Left lobe of liver (tissue), 2 donors: ENCODE measurements around the gene FAM83C. TPM values are rescaled to one million over a fixed set of nuclear protein-coding genes. Genes with fewer than 3 reads are reported as not detected.

Source experiments
- ATAC-seq: fragments of 200-7000 bp; cut with Tn5 transposase; one replicate; pipeline ENCODE4 v1.9.1; 2020; ENCODE audit warnings: mild to moderate bottlenecking, moderate library complexity
- DNase-seq: peaks from one replicate; pipeline ENCODE4 v3.0.0-alpha.2; 2020; ENCODE audit warnings: low spot score
- total RNA-seq: library from RNA; stranded (reverse); gene quantifications from one replicate; pipeline ENCODE4 v1.2.1, GENCODE V29; 2021
- donor health status: DM: no; HTN: no; CAD: no; lungs with moderate emphysema.
- donor health status: DM: no; HTN: yes; CAD: no.

The FAM83C gene
- total RNA-seq, 1 donor from 2014 or later, result not detected

GRCh38 chr20:35300469-35301262 is 8.4 kb upstream of the FAM83C start:
- no peak for DNase-seq
- ATAC-seq, result no peak

- ATAC-seq (no peak), DNase-seq (no peak)
Observed at GRCh38 chr20:35299780-35300179, 7.6 kb upstream of the FAM83C start.

DNA sequence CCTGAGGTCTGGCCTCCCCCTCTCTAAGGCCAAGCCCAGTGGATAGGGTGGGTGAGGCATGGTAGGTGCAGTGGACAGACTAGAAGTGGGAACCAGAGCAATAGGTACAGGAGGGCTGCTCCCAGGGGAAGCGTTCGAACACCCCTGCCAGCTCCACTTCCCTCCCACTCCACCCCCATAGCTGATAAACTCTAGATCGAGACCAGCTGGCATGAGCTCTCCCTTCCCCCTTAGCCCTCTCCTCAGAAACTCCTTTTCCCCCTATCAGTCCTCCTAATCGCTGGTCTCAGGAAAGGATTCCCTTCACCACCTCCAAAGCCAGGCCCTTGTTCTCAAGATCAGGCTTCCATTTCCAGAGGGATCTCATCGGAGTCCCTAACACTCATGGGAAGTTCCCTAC is 6.0 kb upstream of the FAM83C start:
- ATAC-seq (no peak), DNase-seq (no peak)

DNA sequence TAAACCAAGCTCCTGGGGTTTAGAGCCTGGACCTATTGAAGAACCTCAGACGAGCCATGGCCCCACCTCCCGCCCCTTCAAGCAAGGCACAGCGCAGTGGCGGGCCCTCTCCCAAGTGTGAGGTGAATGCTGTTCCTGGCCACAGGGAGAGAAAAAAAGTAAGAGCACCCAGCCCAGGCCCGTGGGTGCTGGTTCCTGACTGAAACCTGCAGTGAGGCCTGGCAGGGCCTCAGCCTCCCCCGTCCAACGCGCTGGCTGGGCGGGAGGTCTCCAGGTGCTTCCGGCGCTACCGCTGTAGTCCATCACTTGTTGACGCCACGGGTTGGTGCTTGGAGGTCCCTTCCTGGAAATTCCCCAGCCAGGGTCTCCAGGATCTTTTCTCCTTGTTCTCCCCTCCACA is 5.5 kb upstream of the FAM83C start:
- ATAC-seq, result no peak
- DNase-seq, result no peak

DNA sequence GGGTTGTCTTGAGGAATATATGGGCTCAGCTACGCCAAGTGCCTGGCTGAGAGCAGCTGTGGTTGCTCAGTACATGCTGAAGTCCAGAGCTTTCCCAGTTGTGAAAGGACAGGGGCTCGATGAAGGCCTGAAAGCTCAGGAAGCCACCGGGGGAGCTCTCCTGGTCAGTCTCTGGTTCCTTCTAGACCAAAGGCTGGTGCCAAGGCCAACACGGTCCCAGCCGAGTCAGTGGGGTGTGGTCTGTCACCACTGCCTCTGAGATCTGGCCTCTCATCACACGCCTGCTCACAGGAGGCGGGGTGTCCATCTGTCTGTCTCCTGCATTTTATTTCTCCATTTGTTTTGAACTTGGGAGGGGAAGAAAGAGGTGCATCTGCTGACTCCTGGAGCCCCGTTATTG is 4.9 kb upstream of the FAM83C start:
- no peak for ATAC-seq
- DNase-seq, result no peak

DNA sequence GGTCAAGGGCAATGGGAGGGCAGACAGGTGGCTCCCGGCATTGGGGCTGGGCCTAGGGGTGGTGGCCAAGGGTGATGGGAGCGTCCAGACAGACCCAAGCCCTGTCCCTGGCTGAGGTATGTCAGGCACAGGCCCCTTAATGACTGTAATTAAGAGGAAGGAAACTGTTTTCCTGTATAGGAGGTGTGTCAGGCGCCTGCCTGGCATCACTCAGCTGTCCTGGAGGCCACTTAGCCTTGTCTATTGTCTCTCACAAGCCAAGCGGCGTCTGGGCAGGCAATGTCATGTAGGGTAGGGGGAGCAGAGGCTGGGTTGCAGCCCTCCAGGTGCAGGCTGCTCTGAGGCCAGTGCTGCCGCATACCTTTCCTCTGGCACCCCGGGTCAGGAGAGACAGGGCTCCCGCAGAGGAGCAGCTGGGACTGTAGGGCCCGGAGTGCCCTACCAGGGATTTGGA is 3.9 kb upstream of the FAM83C start:
- ATAC-seq (no peak), DNase-seq (no peak)

DNA sequence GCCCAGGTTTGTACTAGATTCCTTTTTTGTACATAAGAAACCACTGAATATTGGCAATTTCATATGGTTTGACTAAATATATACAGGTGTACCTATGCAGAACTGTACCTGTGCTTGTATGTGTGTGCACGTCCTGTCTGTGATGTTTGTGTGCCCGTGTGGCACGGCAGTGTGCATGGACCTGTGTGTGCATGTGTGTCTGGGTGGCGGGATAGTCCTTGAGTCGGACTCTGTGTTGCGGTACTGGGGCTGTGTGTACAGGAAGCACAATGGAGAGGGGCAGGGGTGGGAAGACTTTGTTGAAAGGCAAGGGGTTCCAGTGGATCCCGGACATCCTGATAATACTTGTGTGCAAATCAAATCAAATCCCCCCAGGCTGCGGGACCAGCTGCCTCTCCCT is 3.4 kb upstream of the FAM83C start:
- ATAC-seq (no peak), DNase-seq (no peak)

DNA sequence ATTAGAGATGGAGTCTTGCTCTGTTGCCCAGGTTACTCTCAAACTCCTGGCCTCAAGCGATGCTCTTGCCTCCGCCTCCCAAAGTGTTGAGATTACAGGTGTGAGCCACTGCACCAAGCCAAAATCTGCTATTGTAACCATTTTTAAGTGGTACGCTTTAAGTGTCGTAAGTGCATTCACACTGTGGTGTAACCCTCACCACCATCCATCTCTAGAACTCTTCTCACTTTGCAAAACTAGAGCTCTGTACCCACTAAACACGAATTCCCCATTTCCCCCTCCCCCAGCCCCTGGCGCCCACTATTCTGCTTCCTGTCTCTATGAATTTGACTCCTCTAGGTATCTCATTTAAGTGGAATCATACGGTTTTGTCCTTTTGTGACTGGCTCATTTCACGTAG is 2.8 kb upstream of the FAM83C start:
- ATAC-seq, result no peak
- no peak for DNase-seq

DNA sequence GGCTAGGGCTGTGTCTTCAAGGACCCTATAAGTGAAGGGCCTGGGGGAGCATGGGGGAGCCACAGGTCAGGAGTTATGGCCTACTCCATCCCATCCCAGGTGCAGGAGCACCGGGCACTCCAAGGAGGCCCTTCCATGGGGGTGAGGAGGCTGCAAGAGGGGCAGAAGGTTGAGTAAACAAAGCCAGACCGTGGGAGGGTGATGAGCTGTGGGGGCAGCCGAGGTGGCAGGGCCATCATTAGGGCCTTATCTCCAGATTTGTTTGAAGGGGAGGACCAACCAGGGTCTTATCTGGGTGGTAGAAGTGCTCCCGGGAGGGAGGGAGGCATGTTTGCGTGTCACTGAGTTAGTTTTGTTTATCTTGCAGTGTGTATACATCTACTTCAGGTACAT is 2.1 kb upstream of the FAM83C start:
- DNase-seq, result no peak

DNA sequence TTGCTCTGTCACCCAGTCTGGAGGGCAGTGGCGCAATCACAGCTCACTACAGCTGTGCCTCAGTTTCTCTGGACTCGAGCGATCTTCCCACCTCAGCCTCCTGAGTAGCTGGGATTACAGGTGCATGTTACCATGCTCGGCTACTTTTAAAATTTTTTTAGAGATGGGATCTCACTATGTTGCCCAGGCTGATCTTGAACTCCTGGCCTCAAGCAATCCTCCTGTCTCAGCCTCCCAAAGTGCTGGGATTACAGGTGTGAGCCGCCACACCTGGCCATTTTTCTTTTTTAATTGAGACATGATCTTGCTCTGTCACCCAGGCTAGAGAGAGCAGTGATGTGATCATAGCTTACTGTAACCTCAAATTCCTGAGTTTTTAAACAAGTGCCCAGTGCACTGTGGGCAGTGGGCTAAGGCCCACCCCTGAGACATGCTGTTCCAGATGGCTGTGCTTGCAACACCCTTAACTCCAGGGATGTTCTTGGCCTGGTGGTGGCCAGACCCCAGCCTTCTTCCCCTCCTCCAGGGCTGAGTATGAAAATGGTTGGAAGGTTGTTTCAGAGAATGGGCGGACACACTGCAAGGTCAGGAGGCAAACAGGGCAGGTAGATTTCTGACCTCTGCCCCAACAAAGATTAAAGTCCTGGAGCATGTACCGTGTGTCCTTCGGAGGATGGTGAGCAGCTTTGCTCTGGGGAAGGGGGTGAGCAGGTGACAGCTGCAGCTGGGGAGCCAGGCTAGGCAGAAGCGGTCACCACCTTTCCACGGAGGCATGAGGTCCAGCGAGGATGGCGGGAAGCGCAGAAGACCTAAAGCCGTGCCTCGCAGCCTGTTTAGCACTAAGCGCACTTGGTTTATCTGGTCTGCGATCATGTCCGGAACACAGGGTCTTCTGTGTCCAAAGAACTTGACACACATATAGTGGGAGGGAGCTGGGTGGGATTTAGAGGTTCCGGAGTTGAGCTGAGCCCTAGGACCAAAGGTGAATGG is 1.4 kb upstream of the FAM83C start:
- no peak for DNase-seq
- no peak for ATAC-seq

More for the DNA sequence above, 2.1 kb upstream of the FAM83C start:
- no peak for ATAC-seq

GRCh38 chr20:35292504-35293285 is 470 bp upstream of the FAM83C start:
- ATAC-seq (no peak), DNase-seq (no peak)

DNA sequence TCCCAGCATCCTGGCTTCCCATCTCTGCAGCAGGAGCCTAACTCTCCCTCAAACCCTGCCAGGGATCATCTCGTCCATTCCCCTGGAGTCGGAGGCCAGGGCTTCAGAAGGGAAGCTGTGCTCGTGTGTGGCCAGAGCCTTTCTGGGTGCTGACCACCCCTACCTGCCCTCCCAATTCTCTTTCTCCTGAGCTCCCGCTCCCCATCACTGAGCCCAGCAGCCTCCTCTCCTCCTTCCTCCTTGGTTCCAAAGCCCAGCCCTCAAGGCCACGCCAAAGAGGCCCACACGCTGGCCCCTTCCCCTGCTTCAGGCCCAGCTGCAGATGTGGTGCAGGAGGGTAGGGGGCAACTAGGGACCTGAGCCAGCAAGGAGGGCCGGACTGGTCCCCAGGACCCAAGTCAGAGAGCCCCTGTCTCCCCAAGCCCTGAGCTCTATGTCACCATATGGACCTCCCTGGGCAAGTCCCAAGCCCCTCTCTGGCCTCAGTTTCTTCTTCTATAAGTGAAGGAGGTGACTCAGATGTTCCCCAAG is 1.3 kb downstream of the FAM83C start:
- no peak for ATAC-seq
- DNase-seq, result no peak

DNA sequence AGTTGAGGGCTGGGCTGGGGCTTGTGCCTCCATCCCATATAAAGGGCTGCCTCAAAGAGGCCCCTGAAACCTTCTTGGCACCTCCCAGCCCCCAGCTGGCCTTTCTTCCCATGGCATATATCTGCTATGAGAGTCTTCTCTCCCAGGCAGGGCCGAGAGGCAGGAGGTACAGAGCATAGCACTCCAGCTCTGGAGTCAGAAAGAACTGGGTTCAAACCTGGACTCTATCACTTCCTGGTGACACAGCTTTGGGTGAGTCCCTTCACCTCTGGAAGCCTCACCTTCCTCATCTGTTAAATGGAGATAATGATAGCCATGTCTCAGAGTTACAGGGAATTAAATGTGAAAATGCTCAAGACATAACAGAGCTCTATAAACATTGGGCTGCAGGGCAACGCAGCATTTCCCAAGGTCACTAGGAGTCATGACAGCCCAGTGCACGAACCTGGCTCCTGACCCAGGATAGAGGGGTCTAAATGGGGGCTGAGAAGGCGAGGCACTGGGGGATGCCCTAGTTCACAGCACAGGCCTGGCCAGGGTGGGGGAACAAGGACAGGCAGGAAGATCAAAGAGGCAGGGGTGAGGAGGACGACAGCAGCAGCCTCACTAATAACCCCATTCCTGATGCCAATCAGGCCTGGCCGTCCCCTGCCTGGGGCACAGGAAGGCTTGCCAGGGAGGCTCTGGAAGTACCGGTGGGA is 1.9 kb downstream of the FAM83C start:
- DNase-seq, result no peak
- ATAC-seq, result no peak

DNA sequence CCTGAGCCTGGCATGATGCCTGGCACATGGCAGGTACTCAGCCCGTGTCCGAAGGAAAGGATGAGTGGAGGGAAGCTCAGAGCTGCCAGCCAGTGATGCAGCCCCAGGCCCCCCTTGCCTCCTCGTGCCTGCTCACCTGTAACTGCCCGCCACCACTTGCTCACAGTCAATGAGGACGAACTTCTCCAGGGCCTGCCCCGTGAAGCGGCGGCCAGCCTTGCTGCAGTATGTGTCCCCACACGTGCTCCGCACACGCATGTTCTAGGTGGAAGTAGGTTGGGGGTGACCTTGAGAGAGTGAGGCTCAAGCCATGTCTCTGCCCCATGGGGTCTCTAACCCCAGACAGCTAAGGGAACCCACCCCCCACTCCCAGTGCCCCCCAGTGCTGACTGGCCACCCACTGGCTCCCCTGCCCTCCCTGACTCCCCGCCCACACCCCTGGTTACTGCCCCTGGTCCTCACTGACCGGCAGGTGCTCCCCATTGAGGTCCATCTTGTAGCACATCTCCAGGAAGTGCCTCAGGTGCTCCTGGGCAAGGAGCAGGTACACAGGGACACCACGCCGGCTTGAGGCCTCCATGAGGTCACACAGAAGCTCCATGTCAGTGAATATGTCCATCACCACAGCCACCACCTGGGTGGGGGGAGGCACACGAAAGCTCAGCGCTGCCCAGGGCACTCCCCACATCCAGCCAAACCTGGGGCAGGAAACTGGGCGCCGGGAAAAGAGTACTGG is 3.7 kb downstream of the FAM83C start:
- DNase-seq, result no peak

GRCh38 chr20:35287509-35288324 is 4.5 kb downstream of the FAM83C start:
- ATAC-seq, result no peak
- no peak for DNase-seq

More for the DNA sequence above, 3.7 kb downstream of the FAM83C start:
- no peak for ATAC-seq

DNA sequence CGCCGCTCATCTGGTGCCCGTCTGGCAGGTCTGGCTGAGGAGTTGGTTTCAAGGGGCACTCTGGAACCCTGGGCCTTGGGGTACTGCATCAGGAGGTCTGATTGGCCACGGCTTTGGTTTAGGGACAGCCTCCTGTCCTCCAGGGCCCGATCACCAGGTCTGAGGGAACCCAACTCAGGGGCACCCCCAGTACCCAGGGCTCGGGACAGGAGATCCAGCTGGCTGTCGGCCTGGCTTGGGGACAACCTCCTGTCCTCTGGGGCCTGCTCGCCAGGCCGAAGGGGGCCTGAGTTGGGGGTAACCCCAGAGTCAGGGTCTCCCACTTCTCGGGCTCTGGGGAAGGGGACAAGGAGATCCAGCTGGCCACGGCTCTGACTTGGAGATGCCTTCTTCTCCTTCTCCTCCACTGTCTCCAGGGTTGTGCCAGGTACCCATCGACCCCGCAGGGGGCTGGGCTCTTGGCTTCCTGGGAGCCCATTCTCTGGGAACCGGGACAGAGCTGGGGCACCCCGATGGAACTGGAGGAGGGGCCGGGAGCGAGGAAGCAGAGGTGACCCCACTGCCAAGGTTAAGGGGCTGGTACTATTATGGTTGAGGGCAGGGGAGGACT is 5.2 kb downstream of the FAM83C start:
- no peak for DNase-seq
- no peak for ATAC-seq

DNA sequence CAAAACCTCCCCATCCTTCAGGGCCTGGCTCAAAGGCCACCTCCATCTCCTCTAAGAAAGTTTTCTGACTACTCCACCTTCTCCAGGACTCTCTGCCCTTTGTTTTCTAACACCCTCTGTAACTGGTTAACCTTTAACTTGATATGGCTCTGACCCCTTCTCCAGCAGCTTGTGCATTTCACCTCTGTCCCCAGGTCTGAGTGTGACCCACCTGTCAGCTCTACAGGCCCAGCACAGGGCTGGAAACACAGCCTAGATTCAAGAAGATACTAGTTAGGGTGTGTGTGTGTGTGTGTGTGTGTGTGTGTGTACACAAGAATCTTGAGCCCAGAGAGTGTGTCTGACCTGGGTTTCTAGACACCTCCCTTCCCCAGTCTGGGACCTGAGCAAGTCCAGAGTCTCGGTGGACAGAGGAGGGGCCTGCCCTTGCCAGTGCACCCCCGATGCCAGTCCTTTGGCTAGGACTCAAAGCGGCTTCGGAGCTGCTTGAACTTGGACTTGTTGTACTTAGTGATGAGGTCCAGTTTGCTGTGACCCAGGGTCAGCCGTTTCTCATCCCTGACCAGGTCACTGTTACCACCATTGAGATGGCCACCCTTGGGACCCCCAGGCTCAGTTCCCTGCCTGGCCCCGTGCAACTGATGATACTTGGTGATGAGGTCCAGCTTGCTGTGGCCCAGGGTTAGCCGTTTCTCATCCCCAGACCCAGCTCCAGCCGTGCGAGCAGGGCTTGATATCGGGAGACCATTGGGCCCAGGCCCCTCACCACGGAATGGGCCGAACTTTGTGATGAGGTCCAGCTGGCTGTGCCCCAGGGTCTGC is 5.9 kb downstream of the FAM83C start:
- peak; percentile 74 for ATAC-seq
- DNase-seq, result peak; percentile 69

DNA sequence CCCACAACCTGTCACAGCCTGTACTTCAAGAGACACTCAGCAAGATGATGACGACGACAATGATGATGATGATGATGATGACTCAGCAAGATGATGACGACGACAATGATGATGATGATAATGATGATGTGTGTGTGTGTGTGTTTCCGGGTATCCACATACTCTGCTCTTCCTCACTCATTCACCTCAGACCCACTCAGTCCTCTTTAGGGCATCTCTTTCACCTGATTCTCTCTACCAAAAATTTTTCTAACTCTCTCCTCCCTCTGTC is 6.5 kb downstream of the FAM83C start:
- ATAC-seq (peak; percentile 1), DNase-seq (no peak)
